Neuronal stem cell (in vitro differentiated cells): ENCODE data around the gene PRKCE.
A peak's percentile ranks its signal among the peaks of the same experiment; 100 is the strongest.

Source experiments
- DNase-seq: peaks from one replicate; pipeline ENCODE4 v3.0.0-alpha.2; 2013; ENCODE audit warnings: low spot score
- H2AFZ ChIP-seq: one replicate; pipeline ENCODE4 v1.6.1; 2013; ENCODE audit warnings: mild to moderate bottlenecking, low read length, inconsistent platforms
- H2AK5ac ChIP-seq: 2 replicates; pipeline ENCODE4 v1.6.1; 2013; ENCODE audit warnings: low read depth, mild to moderate bottlenecking, inconsistent platforms, low read length, moderate library complexity, mixed read lengths
- H2BK120ac ChIP-seq: 2 replicates; pipeline ENCODE4 v1.6.1; 2013; ENCODE audit warnings: low read depth, mild to moderate bottlenecking, inconsistent platforms, low read length, moderate library complexity, mixed read lengths
- H2BK12ac ChIP-seq: one replicate; pipeline ENCODE4 v1.6.1; 2013; ENCODE audit warnings: low read length, inconsistent platforms
- H2BK15ac ChIP-seq: 2 replicates; pipeline ENCODE4 v1.6.1; 2013; ENCODE audit warnings: mild to moderate bottlenecking, low read length, inconsistent platforms, mixed read lengths
- H2BK5ac ChIP-seq: one replicate; pipeline ENCODE4 v1.6.1; 2013; ENCODE audit warnings: inconsistent platforms, mild to moderate bottlenecking, low read length, moderate library complexity
- H3K14ac ChIP-seq: one replicate; pipeline ENCODE4 v1.6.1; 2013; ENCODE audit warnings: low read length, inconsistent platforms
- H3K18ac ChIP-seq: 2 replicates; pipeline ENCODE4 v1.6.1; 2013; ENCODE audit warnings: low read length, inconsistent platforms
- H3K23ac ChIP-seq: 2 replicates; pipeline ENCODE4 v1.6.1; 2013; ENCODE audit warnings: low read depth, mild to moderate bottlenecking, mixed read lengths, low read length, inconsistent platforms; ENCODE audit not compliant: poor library complexity
- H3K27ac ChIP-seq: replicated peaks from 3 replicates; pipeline ENCODE4 v1.5.1; 2013; ENCODE audit warnings: low read length, inconsistent platforms
- H3K27me3 ChIP-seq, 3 experiments: 2 replicates each; pipeline ENCODE4 v1.6.1; 2013; ENCODE audit warnings: low read length in 3 of 3, mild to moderate bottlenecking in 2 of 3, inconsistent platforms in 1 of 3, low read depth in 1 of 3, mixed read lengths in 1 of 3, moderate library complexity in 1 of 3; ENCODE audit not compliant: control insufficient read depth in 3 of 3, insufficient read depth in 3 of 3
- H3K36me3 ChIP-seq, 2 donors: replicated peaks in 1 of 2; 2 replicates each; pipeline ENCODE4 v1.6.1; 2013; ENCODE audit warnings: low read length in 2 of 2; ENCODE audit not compliant: control insufficient read depth in 2 of 2, insufficient read depth in 2 of 2
- H3K4ac ChIP-seq: 2 replicates; pipeline ENCODE4 v1.6.1; 2013; ENCODE audit warnings: inconsistent platforms, mild to moderate bottlenecking, low read length, moderate library complexity
- H3K4me1 ChIP-seq, 2 donors: 1 replicate in 1 of 2; 2 replicates in 1 of 2; pipeline ENCODE4 v1.6.1; 2013; ENCODE audit warnings: low read length in 2 of 2, low read depth in 1 of 2; ENCODE audit not compliant: control insufficient read depth in 2 of 2, insufficient read depth in 1 of 2
- H3K4me2 ChIP-seq: one replicate; pipeline ENCODE4 v1.6.1; 2013; ENCODE audit warnings: mild to moderate bottlenecking, low read length, inconsistent platforms; ENCODE audit not compliant: insufficient read depth, poor library complexity, severe bottlenecking
- H3K4me3 ChIP-seq, 2 donors: 2 replicates each; pipeline ENCODE4 v1.5.1; 2013; ENCODE audit warnings: low read length in 2 of 2, mild to moderate bottlenecking in 2 of 2, inconsistent platforms in 1 of 2, moderate library complexity in 1 of 2
- H3K79me1 ChIP-seq: one replicate; pipeline ENCODE4 v1.6.1; 2013; ENCODE audit warnings: low read depth, mild to moderate bottlenecking, inconsistent platforms, low read length, moderate library complexity
- H3K9ac ChIP-seq: one replicate; pipeline ENCODE4 v1.6.1; 2013; ENCODE audit warnings: mild to moderate bottlenecking, low read depth, low read length, inconsistent platforms; ENCODE audit not compliant: poor library complexity
- H3K9me3 ChIP-seq, 2 donors: replicated peaks in 1 of 2; 2 replicates each; pipeline versions ENCODE3 to v1.6.1; 2013; ENCODE audit warnings: low read length in 2 of 2, mild to moderate bottlenecking in 2 of 2, inconsistent platforms in 1 of 2, low read depth in 1 of 2, mixed read lengths in 1 of 2, moderate library complexity in 1 of 2; ENCODE audit not compliant: control insufficient read depth in 2 of 2, insufficient read depth in 1 of 2
- H4K8ac ChIP-seq: one replicate; pipeline ENCODE4 v1.6.1; 2013; ENCODE audit warnings: low read depth, mild to moderate bottlenecking, inconsistent platforms, low read length, moderate library complexity
- H4K91ac ChIP-seq: one replicate; pipeline ENCODE4 v1.6.1; 2013; ENCODE audit warnings: low read length, low read depth, mild to moderate bottlenecking, inconsistent platforms; ENCODE audit not compliant: poor library complexity
- WGBS, 2 donors: extraction: QIAGEN DNeasy Blood & Tissue Kit; methylation state at CpG; one replicate each; pipeline ENCODE4 v1.1.7; 2013; ENCODE audit warnings: missing lambda C conversion rate in 2 of 2, mixed read lengths in 1 of 2; ENCODE audit not compliant: insufficient read length in 2 of 2, insufficient replicate concordance in 1 of 2; ENCODE audit errors: extremely low coverage in 2 of 2; 5-methylcytosine and 5-hydroxymethylcytosine counted together

The PRKCE gene

DNA sequence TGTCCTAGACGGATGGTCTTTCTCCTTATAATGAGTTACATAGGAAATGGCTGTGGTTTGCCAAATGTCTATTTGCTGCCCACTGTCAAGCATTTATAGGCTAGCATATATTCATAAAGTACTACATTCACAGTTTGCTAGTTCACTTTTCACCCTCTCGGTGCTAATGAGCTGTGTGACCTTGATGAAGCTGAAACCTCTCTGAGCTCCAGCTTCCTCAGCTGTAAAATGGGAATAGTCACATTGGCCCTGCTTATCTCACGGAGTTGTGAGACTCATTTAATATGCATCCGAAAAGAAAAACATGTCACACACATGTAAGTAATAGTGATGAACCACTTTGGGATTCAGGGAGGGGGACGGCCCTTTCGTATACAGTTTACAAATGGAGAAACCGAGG, 17.0 kb downstream of the PRKCE start:
- no peaks in the 10 kb centered on the region for H3K27me3 ChIP-seq
- H3K14ac ChIP-seq: no peak overlapping the region
- H4K91ac ChIP-seq: no peak overlapping the region
- no peak overlapping the region for H3K18ac ChIP-seq
- H3K4ac ChIP-seq: no peak overlapping the region
- H3K23ac ChIP-seq: no peak overlapping the region
- H4K8ac ChIP-seq: no peak overlapping the region
- H2AK5ac ChIP-seq: no peak overlapping the region
- no peak for DNase-seq
- H3K79me1 ChIP-seq: no peaks in the 10 kb centered on the region
- no peak overlapping the region for H2BK15ac ChIP-seq
- H3K9me3 ChIP-seq: no peaks in the 10 kb centered on the region
- H3K27ac ChIP-seq: no peak overlapping the region
- no peak overlapping the region for H2AFZ ChIP-seq
- WGBS, 2 donors: no CpG with 5 or more reads among the region's 7 CpGs
- no peak overlapping the region for H2BK120ac ChIP-seq
- no peak overlapping the region for H3K9ac ChIP-seq
- no peak overlapping the region for H3K4me2 ChIP-seq
- H2BK5ac ChIP-seq: no peak overlapping the region
- H3K4me3 ChIP-seq: no peak overlapping the region
- no peaks in the 10 kb centered on the region for H3K36me3 ChIP-seq
- no peaks in the 10 kb centered on the region for H3K4me1 ChIP-seq
- H2BK12ac ChIP-seq: no peak overlapping the region

DNA sequence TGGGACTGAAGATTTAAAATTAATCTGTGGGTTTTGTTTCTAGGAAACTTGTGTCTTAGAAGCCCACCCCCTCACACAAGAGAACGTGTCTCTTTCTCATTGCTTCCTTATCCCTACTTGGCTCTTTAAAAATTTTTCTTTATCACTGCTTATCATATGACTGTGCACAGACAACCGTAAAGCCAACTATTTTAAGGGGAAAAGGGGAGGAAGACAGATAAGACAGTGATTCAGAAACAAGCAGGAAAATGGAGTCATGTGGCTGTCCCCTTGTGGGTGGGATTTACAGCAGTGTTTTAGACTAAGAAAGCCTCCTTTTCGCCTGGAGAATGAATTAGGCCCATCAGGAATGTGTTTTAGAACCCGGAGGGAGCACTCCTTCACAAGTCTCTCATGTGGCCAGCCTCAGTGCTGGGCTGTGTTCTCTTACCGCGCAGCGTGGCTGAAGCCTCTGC, 17.6 kb downstream of the PRKCE start:
- no peaks in the 10 kb centered on the region for H3K4me1 ChIP-seq
- H3K18ac ChIP-seq: no peak overlapping the region
- H3K4me2 ChIP-seq: no peak overlapping the region
- H3K14ac ChIP-seq: no peak overlapping the region
- H3K27ac ChIP-seq: no peak overlapping the region
- no peak for DNase-seq
- H3K23ac ChIP-seq: no peak overlapping the region
- H4K91ac ChIP-seq: no peak overlapping the region
- no peak overlapping the region for H2AK5ac ChIP-seq
- no peaks in the 10 kb centered on the region for H3K27me3 ChIP-seq
- no peak overlapping the region for H2BK120ac ChIP-seq
- no peak overlapping the region for H3K9ac ChIP-seq
- no peak overlapping the region for H2BK5ac ChIP-seq
- no peak overlapping the region for H3K4ac ChIP-seq
- H3K36me3 ChIP-seq: no peaks in the 10 kb centered on the region
- WGBS, 2 donors: no CpG with 5 or more reads among the region's 7 CpGs
- H4K8ac ChIP-seq: no peak overlapping the region
- H3K79me1 ChIP-seq: no peaks in the 10 kb centered on the region
- H3K4me3 ChIP-seq: no peak overlapping the region
- no peak overlapping the region for H2BK15ac ChIP-seq
- H2BK12ac ChIP-seq: no peak overlapping the region
- peak overlapping the region; percentile 44 for H2AFZ ChIP-seq
- no peaks in the 10 kb centered on the region for H3K9me3 ChIP-seq

DNA sequence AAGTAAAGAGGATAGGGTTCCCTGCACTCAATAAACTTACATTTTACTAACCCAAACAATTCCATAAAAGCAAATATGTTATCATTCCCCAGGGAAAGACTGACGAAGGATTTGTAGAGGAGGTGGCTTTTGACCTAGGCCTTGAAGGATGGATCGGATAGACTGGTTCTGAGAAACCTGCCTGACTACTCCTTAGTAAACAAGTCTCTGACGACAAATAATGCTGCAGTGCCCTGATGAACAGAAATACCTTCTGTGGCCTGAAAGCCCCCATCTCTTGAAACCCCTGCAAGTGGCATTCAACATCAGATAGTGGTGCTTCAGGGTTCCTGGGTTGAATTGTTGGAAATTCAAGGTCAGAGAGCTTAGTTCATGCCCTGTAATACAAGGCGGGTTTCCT, 19.2 kb downstream of the PRKCE start:
- no CpG with 5 or more reads among the region's 4 CpGs for WGBS, 2 donors
- no peak overlapping the region for H2BK120ac ChIP-seq
- no peak overlapping the region for H3K18ac ChIP-seq
- no peak overlapping the region for H2BK12ac ChIP-seq
- no peak overlapping the region for H2BK5ac ChIP-seq
- H3K27me3 ChIP-seq: no peaks in the 10 kb centered on the region
- no peak overlapping the region for H2AFZ ChIP-seq
- no peak overlapping the region for H4K8ac ChIP-seq
- H3K4me2 ChIP-seq: no peak overlapping the region
- H3K14ac ChIP-seq: no peak overlapping the region
- no peak overlapping the region for H3K27ac ChIP-seq
- no peaks in the 10 kb centered on the region for H3K9me3 ChIP-seq
- H3K23ac ChIP-seq: no peak overlapping the region
- H2BK15ac ChIP-seq: no peak overlapping the region
- no peak overlapping the region for H3K4me3 ChIP-seq
- H4K91ac ChIP-seq: no peak overlapping the region
- H3K9ac ChIP-seq: no peak overlapping the region
- H3K4me1 ChIP-seq: no peaks in the 10 kb centered on the region
- H3K79me1 ChIP-seq: no peaks in the 10 kb centered on the region
- no peak for DNase-seq
- H3K36me3 ChIP-seq: no peaks in the 10 kb centered on the region
- no peak overlapping the region for H2AK5ac ChIP-seq
- H3K4ac ChIP-seq: no peak overlapping the region

DNA sequence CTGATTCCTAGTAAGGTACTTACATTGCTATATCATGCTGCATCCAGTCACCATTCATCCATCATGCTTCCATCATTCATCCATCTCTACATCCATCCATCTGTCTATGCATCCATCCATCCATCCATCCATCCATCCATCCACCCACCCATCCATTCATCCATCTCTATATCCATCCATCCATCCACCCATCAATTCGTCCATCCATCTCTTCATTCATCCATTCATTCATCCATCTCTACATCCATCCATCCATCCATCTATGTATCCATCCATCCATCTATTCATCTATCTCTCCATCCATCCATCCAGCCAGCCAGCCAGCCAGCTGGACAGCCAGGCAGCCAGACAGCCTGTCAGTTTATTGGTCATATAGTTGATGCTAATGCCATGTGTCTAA, 20.7 kb downstream of the PRKCE start:
- Histone ChIP-seq H3K36me3 (no peaks in the 10 kb centered on the region), H2BK15ac (no peak overlapping the region), H4K91ac (no peak overlapping the region), H3K4me3 (no peak overlapping the region), H3K14ac (no peak overlapping the region), H3K27me3 (no peaks in the 10 kb centered on the region), H2AFZ (no peak overlapping the region), H4K8ac (no peak overlapping the region), H3K4me1 (no peaks in the 10 kb centered on the region), H2AK5ac (no peak overlapping the region), H3K18ac (no peak overlapping the region), H3K9ac (no peak overlapping the region), H2BK120ac (no peak overlapping the region), H3K23ac (no peak overlapping the region), H2BK12ac (no peak overlapping the region), H3K27ac (no peak overlapping the region), H2BK5ac (no peak overlapping the region), H3K79me1 (no peaks in the 10 kb centered on the region), H3K4ac (no peak overlapping the region), H3K4me2 (no peak overlapping the region), H3K9me3 (no peaks in the 10 kb centered on the region)
- no peak for DNase-seq
- 100% methylated on average over 1 of the region's 1 CpG for WGBS, 2 donors
